GM19452 (cell line): ENCODE data around the gene SARS1.

ENCODE experiments used
- ATAC-seq: cut with Tn5 transposase; IDR thresholded peaks from one replicate; pipeline ENCODE4 v1.9.1; 2021; ENCODE audit not compliant: unreplicated experiment

SARS1 gene

GRCh38 chr1:109261578-109261977 lies 47.9 kb downstream of the SARS1 start:
- ATAC-seq = no peak

GRCh38 chr1:109262231-109263055 lies 48.7 kb downstream of the SARS1 start:
- no peak for ATAC-seq

GRCh38 chr1:109263234-109263596 lies 49.5 kb downstream of the SARS1 start:
- no peak for ATAC-seq

GRCh38 chr1:109263597-109264378 lies 50.1 kb downstream of the SARS1 start:
- no peak for ATAC-seq

- ATAC-seq = no peak
Observed at GRCh38 chr1:109264379-109264755, 50.6 kb downstream of the SARS1 start.

- ATAC-seq = no peak
Observed at GRCh38 chr1:109265016-109265415, 51.3 kb downstream of the SARS1 start.

GRCh38 chr1:109265741-109266330 lies 52.1 kb downstream of the SARS1 start:
- no peak for ATAC-seq

- no peak for ATAC-seq
Observed at GRCh38 chr1:109266965-109267364, 53.2 kb downstream of the SARS1 start.

GRCh38 chr1:109267743-109268300 lies 54.1 kb downstream of the SARS1 start:
- ATAC-seq = no peak

- ATAC-seq = no peak
Observed at GRCh38 chr1:109268431-109269211, 54.9 kb downstream of the SARS1 start.

GRCh38 chr1:109269212-109269980 lies 55.7 kb downstream of the SARS1 start:
- no peak for ATAC-seq

- ATAC-seq = no peak
Observed at GRCh38 chr1:109269981-109270622, 56.4 kb downstream of the SARS1 start.

- ATAC-seq = no peak
Observed at GRCh38 chr1:109270623-109271317, 57.1 kb downstream of the SARS1 start.

- no peak for ATAC-seq
Observed at GRCh38 chr1:109271458-109271857, 57.7 kb downstream of the SARS1 start.

- ATAC-seq = no peak
Observed at GRCh38 chr1:109272021-109272799, 58.5 kb downstream of the SARS1 start.

GRCh38 chr1:109272831-109273547 lies 59.3 kb downstream of the SARS1 start:
- no peak for ATAC-seq

- no peak for ATAC-seq
Observed at GRCh38 chr1:109273570-109274288, 60.0 kb downstream of the SARS1 start.
